Stimulated activated CD8-positive, alpha-beta memory T cell treated with anti-CD3 and anti-CD28 coated beads, Interleukin-2, amount 100 ng/mL, for 1 hour (primary cell): ENCODE measurements around the gene ASPSCR1.
"Not testable (repeated sequence)": the region's sequence is repeated elsewhere in the genome, so short reads cannot be mapped to it uniquely, and the experiment has no call there.

ENCODE experiments used
- DNase-seq, 2 donors: peaks; one replicate each; pipeline ENCODE4 v3.0.0-alpha.2; 2020; ENCODE audit warnings: low read depth in 2 of 2

The ASPSCR1 gene

GRCh38 chr17:82023447-82024241 lies 46.2 kb downstream of the ASPSCR1 start:
- no peak for DNase-seq

- no peak for DNase-seq
Measured at GRCh38 chr17:82024859-82025258, 47.4 kb downstream of the ASPSCR1 start.

- no peak for DNase-seq
Measured at GRCh38 chr17:82025401-82026107, 48.1 kb downstream of the ASPSCR1 start.

- DNase-seq, result no peak
Measured at GRCh38 chr17:82028246-82028645, 50.8 kb downstream of the ASPSCR1 start.

- DNase-seq, result no peak
Measured at GRCh38 chr17:82028966-82029365, 51.5 kb downstream of the ASPSCR1 start.

- no peak for DNase-seq
Measured at GRCh38 chr17:82029391-82029790, 52.0 kb downstream of the ASPSCR1 start.

GRCh38 chr17:82029990-82030469 lies 52.6 kb downstream of the ASPSCR1 start:
- no peak for DNase-seq

- peak; percentile 62 to 67 for DNase-seq
Measured at GRCh38 chr17:82030470-82031302, 53.3 kb downstream of the ASPSCR1 start.

GRCh38 chr17:82031303-82031884 lies 54.0 kb downstream of the ASPSCR1 start, which contains the start of gene RAC3:
RAC3 (plus strand) TSS chr17:82031678; CDS start chr17:82031762, 84 bp downstream.
- DNase-seq, result no peak

GRCh38 chr17:82031885-82032627 lies 54.6 kb downstream of the ASPSCR1 start:
- DNase-seq, result no peak

- DNase-seq, result no peak
Measured at GRCh38 chr17:82033359-82034085, 56.1 kb downstream of the ASPSCR1 start.

GRCh38 chr17:82034371-82035011 lies 57.1 kb downstream of the ASPSCR1 start:
- DNase-seq, result no peak

GRCh38 chr17:82035488-82035887 lies 58.1 kb downstream of the ASPSCR1 start:
- DNase-seq, result no peak

- DNase-seq, result no peak
Measured at GRCh38 chr17:82035956-82036633, 58.7 kb downstream of the ASPSCR1 start.

- no peak for DNase-seq
Measured at GRCh38 chr17:82036634-82037091, 59.2 kb downstream of the ASPSCR1 start.

GRCh38 chr17:82037092-82037888 lies 59.9 kb downstream of the ASPSCR1 start, which contains the start of gene DCXR:
DCXR (minus strand) TSS chr17:82037697; CDS start chr17:82037682, 15 bp downstream.
- DNase-seq, result peak; percentile 87 to 91

- no peak for DNase-seq
Measured at GRCh38 chr17:82037889-82038195, 60.4 kb downstream of the ASPSCR1 start.

GRCh38 chr17:82038796-82039409 lies 61.5 kb downstream of the ASPSCR1 start:
- not testable (repeated sequence) for DNase-seq
